OCI-LY7 (cell line): ENCODE measurements around the gene PEDS1.
"Not testable (repeated sequence)": the region's sequence is repeated elsewhere in the genome, so short reads cannot be mapped to it uniquely, and the experiment has no call there.

ENCODE experiments used
- EZH2phosphoT487 ChIP-seq: fragments of 200-600 bp; sonication (generic); IDR thresholded peaks from 2 replicates; pipeline ENCODE4 v1.6.1; 2018; ENCODE audit warnings: low read depth, borderline replicate concordance, mild to moderate bottlenecking, mixed run types, antibody characterized with exemption, low read length, moderate library complexity, mixed read lengths
- TF ChIP-seq, protein P1 (sequence below): fragments of 200-600 bp; sonication (generic); conservative IDR thresholded peaks from 2 replicates; pipeline ENCODE4 v1.5.1; 2014; ENCODE audit warnings: mild to moderate bottlenecking, antibody characterized with exemption, low read length, moderate library complexity, mixed read lengths

DNA sequence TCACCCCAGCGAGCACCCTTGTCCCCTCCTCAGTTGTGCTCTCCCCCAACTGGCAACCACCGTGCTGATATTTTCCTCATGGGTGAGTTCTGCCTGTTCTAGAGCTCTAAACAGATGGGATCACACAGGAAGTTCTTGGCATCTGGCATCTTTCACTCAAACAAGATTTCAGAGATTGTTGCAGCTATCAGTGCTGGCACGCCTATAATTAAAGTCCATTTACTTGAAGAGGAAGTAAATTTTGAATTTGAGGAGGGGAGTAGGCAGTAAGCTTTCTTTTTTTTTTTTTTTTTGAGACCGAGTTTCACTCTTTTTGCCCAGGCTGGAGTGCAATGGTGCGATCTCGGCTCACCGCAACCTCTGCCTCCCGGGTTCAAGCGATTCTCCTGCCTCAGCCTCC is 25.1 kb upstream of the PEDS1 start:
- TF ChIP-seq, protein P1, sequence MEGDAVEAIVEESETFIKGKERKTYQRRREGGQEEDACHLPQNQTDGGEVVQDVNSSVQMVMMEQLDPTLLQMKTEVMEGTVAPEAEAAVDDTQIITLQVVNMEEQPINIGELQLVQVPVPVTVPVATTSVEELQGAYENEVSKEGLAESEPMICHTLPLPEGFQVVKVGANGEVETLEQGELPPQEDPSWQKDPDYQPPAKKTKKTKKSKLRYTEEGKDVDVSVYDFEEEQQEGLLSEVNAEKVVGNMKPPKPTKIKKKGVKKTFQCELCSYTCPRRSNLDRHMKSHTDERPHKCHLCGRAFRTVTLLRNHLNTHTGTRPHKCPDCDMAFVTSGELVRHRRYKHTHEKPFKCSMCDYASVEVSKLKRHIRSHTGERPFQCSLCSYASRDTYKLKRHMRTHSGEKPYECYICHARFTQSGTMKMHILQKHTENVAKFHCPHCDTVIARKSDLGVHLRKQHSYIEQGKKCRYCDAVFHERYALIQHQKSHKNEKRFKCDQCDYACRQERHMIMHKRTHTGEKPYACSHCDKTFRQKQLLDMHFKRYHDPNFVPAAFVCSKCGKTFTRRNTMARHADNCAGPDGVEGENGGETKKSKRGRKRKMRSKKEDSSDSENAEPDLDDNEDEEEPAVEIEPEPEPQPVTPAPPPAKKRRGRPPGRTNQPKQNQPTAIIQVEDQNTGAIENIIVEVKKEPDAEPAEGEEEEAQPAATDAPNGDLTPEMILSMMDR: not testable (repeated sequence)
- not testable (repeated sequence) for TF ChIP-seq EZH2phosphoT487
